Sigmoid colon (tissue), 7 donors: ENCODE results near the gene TSLP. TPM values are rescaled to one million over a fixed set of nuclear protein-coding genes. Genes with fewer than 3 reads are reported as not detected.

Experiments
- DNase-seq: peaks from one replicate; pipeline ENCODE4 v3.0.0-alpha.2; 2019
- H3K27ac ChIP-seq, 4 donors: fragments of 200-600 bp; sonication (generic); one replicate each; pipeline ENCODE4 v1.5.1; 2016 to 2019; ENCODE audit warnings: mild to moderate bottlenecking in 1 of 4
- H3K27me3 ChIP-seq, 3 donors: fragments of 200-600 bp; sonication (generic); one replicate each; pipeline ENCODE4 v1.5.1; 2019; ENCODE audit warnings: mild to moderate bottlenecking in 1 of 3
- H3K36me3 ChIP-seq, 4 donors: fragments of 200-600 bp; sonication (generic); one replicate each; pipeline ENCODE4 v1.5.1; 2016 to 2019
- H3K4me1 ChIP-seq, 4 donors: fragments of 200-600 bp; sonication (generic); one replicate each; pipeline ENCODE4 v1.5.1; 2017 to 2019
- H3K4me3 ChIP-seq, 4 donors: fragments of 200-600 bp; sonication (generic); one replicate each; pipeline ENCODE4 v1.5.1; 2017 to 2019; ENCODE audit warnings: mild to moderate bottlenecking in 2 of 4, moderate library complexity in 1 of 4
- H3K9me3 ChIP-seq, 4 donors: fragments of 200-600 bp in 3 of 4; sonication (generic) in 3 of 4; one replicate each; pipeline versions ENCODE4 v1.5.1 to v1.6.1; 2013 to 2019
- EP300 ChIP-seq, 4 donors: sonication (generic); formaldehyde crosslinking; IDR thresholded peaks; one replicate each; pipeline ENCODE4 v1.6.1; 2017; ENCODE audit warnings: antibody characterized with exemption in 4 of 4
- POLR2A ChIP-seq, 2 donors: fragments of 450-650 bp; IDR thresholded peaks; one replicate each; pipeline ENCODE4 v1.6.1; 2016; ENCODE audit warnings: antibody characterized with exemption in 2 of 2, mild to moderate bottlenecking in 2 of 2, moderate library complexity in 2 of 2
- POLR2AphosphoS5 ChIP-seq, 4 donors: sonication (generic); formaldehyde crosslinking; IDR thresholded peaks; one replicate each; pipeline ENCODE4 v1.6.1; 2017; ENCODE audit warnings: antibody characterized with exemption in 4 of 4
- WGBS, 2 donors: extraction: QIAGEN DNeasy Blood & Tissue Kit; methylation state at CpG; one replicate each; pipeline ENCODE4 v1.1.7; 2013; 5-methylcytosine and 5-hydroxymethylcytosine counted together
- intact Hi-C: fragments of 100-400 bp; cut with DNase I; formaldehyde crosslinking; loops from one replicate; pipeline ENCODE4 v1.15.1; 2023
- polyA plus RNA-seq, 3 donors: library from polyadenylated mRNA; stranded (reverse); fragments of 200-250 nt; gene quantifications; one replicate each; pipeline ENCODE4 v1.2.3, GENCODE V29; 2013
- total RNA-seq, 4 donors: library from RNA; depleted of rRNA; stranded (reverse); fragments of >200 nt; gene quantifications; one replicate each; pipeline ENCODE4 v1.1.0, GENCODE V29; 2016
- TF ChIP-seq, protein P1 (sequence below), 4 experiments: fragments of 450-650 bp in 3 of 4; fragments of 200-600 bp in 1 of 4; IDR thresholded peaks; one replicate each; pipeline ENCODE4 v1.5.1; 2016 to 2019; ENCODE audit warnings: antibody characterized with exemption in 4 of 4, mild to moderate bottlenecking in 3 of 4, moderate library complexity in 2 of 4
- donor health status: healthy with polysubstance abuse.
- donor health status: Bipolar disorder and iron deficiency.
- donor health status: healthy.

Gene TSLP
- total and polyA plus RNA-seq, 7 donors = 0.36 to 1.2 (median 0.81) TPM; not detected in 1

DNA sequence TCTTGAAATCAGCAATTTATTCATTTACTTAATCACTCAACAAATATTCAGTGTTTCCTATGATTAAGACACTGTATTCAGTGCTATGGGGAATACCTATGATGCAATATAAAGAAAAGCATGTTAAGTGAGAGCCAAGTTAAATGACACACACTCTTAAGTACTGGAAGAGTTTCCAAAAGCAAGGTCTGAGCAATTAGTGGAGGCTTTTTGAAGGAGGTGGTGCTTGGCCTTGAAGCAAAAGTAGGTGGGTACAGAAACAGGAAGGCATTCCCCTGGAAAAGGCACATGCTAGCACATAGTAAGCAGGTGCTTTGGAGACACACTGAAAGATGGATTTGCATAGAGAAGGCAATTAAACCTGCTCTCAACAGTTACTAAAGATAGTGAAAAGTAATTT lies 4.0 kb downstream of the TSLP start:
- Histone ChIP-seq H3K9me3 (no peaks in the 10 kb centered on the region), H3K36me3 (no peaks in the 10 kb centered on the region), H3K27me3 (peaks cover 0 to 4% (median 0%) of the 10 kb centered on the region in 3 donors), H3K4me3 (no peak overlapping the region), H3K4me1 (peaks cover 0 to 19% (median 15%) of the 10 kb centered on the region in 4 donors), H3K27ac (peak overlapping the region in 1 of 4 donors; percentile 21)
- DNase-seq = no peak
- intact Hi-C loops = no loop called here
- peak in 1 of 4 donors; percentile 10 for TF ChIP-seq POLR2AphosphoS5 (IDR thresholded peaks at IDR 0.05)
- TF ChIP-seq, protein P1, sequence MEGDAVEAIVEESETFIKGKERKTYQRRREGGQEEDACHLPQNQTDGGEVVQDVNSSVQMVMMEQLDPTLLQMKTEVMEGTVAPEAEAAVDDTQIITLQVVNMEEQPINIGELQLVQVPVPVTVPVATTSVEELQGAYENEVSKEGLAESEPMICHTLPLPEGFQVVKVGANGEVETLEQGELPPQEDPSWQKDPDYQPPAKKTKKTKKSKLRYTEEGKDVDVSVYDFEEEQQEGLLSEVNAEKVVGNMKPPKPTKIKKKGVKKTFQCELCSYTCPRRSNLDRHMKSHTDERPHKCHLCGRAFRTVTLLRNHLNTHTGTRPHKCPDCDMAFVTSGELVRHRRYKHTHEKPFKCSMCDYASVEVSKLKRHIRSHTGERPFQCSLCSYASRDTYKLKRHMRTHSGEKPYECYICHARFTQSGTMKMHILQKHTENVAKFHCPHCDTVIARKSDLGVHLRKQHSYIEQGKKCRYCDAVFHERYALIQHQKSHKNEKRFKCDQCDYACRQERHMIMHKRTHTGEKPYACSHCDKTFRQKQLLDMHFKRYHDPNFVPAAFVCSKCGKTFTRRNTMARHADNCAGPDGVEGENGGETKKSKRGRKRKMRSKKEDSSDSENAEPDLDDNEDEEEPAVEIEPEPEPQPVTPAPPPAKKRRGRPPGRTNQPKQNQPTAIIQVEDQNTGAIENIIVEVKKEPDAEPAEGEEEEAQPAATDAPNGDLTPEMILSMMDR (IDR thresholded peaks at IDR 0.05) = no peak

DNA sequence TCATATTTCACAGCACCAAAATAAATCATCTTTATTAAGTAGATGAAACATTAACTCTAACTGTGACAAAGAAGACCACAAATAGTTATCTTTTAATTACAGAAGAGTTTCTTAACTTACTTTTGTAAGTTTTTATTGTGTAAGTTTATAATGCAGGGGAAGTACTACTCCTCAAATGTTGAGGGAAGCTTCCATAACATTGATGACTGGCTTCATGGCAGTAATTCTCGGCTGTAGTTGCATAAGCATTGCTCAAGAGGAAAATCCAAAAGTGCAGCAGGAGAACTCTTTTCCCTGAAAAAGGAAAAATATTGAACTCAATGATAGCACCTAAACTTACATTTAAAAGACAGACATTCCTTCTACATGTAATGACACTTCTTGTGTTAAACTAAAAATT lies 4.6 kb downstream of the TSLP start:
- WGBS, 2 donors = 43 to 67% methylated on average over 1 of the region's 1 CpG
- intact Hi-C loops = no loop called here
- H3K4me3 ChIP-seq = no peak overlapping the region

DNA sequence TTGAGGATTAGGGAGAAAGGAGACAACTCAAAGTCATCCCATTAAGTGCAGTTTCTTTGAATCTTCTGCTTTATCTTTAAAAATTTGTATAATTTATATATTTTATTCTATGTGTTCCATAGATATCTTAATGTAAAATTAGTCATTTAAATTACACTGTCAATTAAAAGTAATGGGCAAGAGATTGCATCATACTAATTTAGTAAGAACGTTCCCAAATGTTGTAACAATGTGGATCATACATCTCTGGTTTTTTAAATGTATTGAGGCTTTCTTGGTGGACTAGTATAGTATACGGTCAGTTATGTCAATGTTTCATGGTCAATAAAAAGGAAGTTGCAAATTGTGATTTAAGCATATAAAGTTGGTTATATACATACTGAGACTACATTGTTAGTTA lies 6.2 kb downstream of the TSLP start:
- no peak for TF ChIP-seq POLR2A (IDR thresholded peaks at IDR 0.05)
- no peak for TF ChIP-seq EP300 (IDR thresholded peaks at IDR 0.05)
- TF ChIP-seq, protein P1 (IDR thresholded peaks at IDR 0.05) = no peak
- TF ChIP-seq POLR2AphosphoS5 (IDR thresholded peaks at IDR 0.05) = no peak
- Histone ChIP-seq H3K36me3 (no peaks in the 10 kb centered on the region), H3K27ac (no peak overlapping the region), H3K9me3 (no peaks in the 10 kb centered on the region), H3K4me3 (no peak overlapping the region), H3K4me1 (peaks cover 0 to 14% (median 9%) of the 10 kb centered on the region in 4 donors), H3K27me3 (no peaks in the 10 kb centered on the region)
- intact Hi-C loops = no loop called here
- whole genome bisulfite sequencing, 2 donors = 74 to 86% methylated on average over 2 of the region's 2 CpGs
- DNase-seq = no peak

More for the DNA sequence above, 4.6 kb downstream of the TSLP start:
- Histone ChIP-seq H3K9me3 (no peaks in the 10 kb centered on the region), H3K36me3 (no peaks in the 10 kb centered on the region), H3K27ac (no peak overlapping the region), H3K4me1 (peaks cover 0 to 18% (median 10%) of the 10 kb centered on the region in 4 donors), H3K27me3 (no peaks in the 10 kb centered on the region)
- TF ChIP-seq POLR2AphosphoS5 (IDR thresholded peaks at IDR 0.05) (no peak), EP300 (IDR thresholded peaks at IDR 0.05) (no peak), POLR2A (IDR thresholded peaks at IDR 0.05) (no peak)
- TF ChIP-seq, protein P1 (IDR thresholded peaks at IDR 0.05) = no peak
- no peak for DNase-seq

DNA sequence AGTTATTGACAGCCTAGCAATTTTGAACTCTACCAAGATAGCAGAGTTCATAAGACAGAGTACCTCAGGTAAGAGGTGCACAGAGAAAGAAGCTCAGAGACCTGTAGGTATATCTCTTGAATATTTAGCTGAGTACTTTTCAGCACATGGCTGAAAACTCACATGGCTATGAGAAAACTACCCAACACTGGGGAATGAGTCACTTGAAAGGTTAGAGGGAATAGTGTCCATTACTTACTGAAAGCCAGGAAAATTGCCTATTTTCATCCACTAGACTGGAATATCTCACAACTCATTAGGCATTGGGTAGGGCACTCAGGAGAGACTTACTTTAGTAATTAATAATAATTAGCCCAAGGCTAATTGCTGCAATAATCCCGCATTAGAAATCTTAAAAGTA lies 8.3 kb downstream of the TSLP start:
- H3K4me3 ChIP-seq = no peak overlapping the region
- intact Hi-C loops = no loop called here
- TF ChIP-seq EP300 (IDR thresholded peaks at IDR 0.05) = no peak
- H3K36me3 ChIP-seq = no peaks in the 10 kb centered on the region
- WGBS, 2 donors = 85 to 93% methylated on average over 1 of the region's 1 CpG
- no peaks in the 10 kb centered on the region for H3K9me3 ChIP-seq
- H3K27me3 ChIP-seq = no peaks in the 10 kb centered on the region
- peaks cover 0 to 6% (median 0%) of the 10 kb centered on the region in 4 donors for H3K4me1 ChIP-seq
- no peak overlapping the region for H3K27ac ChIP-seq
- DNase-seq = no peak

DNA sequence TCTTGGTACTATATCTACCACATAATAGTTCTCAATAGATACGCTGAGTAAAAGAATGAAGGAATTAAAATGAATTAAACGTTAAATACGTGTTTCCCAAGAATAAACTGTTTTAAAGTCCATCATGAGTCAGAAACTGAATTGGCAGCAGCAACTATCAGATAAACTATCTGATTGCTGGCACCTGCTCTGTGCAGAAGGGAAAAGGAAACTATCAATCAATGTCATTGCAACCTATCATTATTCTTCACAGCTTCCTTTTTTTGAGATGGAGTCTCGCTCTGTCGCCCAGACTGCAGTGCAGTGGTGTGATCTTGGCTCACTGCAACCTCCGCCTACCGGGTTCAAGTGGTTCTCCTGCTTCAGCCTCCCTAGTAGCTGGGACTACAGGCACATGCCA lies 11.8 kb downstream of the TSLP start:
- no peaks in the 10 kb centered on the region for H3K4me1 ChIP-seq
- TF ChIP-seq, protein P1 (IDR thresholded peaks at IDR 0.05) = no peak
- no peak for TF ChIP-seq POLR2AphosphoS5 (IDR thresholded peaks at IDR 0.05)
- no peak for TF ChIP-seq EP300 (IDR thresholded peaks at IDR 0.05)
- no peak for TF ChIP-seq POLR2A (IDR thresholded peaks at IDR 0.05)
- H3K4me3 ChIP-seq = no peak overlapping the region
- no peaks in the 10 kb centered on the region for H3K36me3 ChIP-seq
- no peak for DNase-seq
- intact Hi-C loops = no loop called here
- no peaks in the 10 kb centered on the region for H3K27me3 ChIP-seq
- H3K27ac ChIP-seq = no peak overlapping the region
- no peaks in the 10 kb centered on the region for H3K9me3 ChIP-seq
- WGBS, 2 donors = 22 to 44% methylated on average over 7 of the region's 7 CpGs
